GM12892 (cell line): ENCODE results near the gene FAM135A.

Experiments
- POLR2A ChIP-seq: IDR thresholded peaks from 2 replicates; pipeline ENCODE4 v1.6.1; 2011; ENCODE audit warnings: low read depth, low read length, control low read depth
- POLR2AphosphoS5 ChIP-seq: IDR thresholded peaks from 2 replicates; pipeline ENCODE4 v1.6.1; 2011; ENCODE audit warnings: low read depth, low read length, control low read depth
- TAF1 ChIP-seq: IDR thresholded peaks from 2 replicates; pipeline ENCODE4 v1.6.1; 2011; ENCODE audit warnings: low read depth, mild to moderate bottlenecking, control low read depth, low read length, borderline replicate concordance

DNA sequence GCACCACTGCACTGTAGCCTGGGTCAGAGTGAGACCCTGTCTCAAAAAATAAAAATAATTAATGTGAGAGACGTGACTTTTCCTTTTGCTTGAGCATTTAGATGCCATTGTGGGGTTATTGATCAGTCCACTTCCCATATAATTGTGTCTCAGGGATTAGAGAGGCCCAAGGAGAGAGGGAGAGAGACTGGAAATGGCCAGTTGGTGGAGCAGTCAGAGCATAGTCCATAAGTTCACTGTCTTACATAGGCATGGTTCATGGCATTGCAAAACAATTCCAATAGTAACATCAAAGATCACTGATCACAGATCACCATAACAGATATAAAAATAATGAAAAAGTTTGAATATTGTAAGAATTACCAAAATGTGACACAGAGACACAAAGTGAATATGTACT is 138.3 kb downstream of the FAM135A start:
- no peak for TF ChIP-seq POLR2AphosphoS5
- TF ChIP-seq POLR2A: no peak
- no peak for TF ChIP-seq TAF1
